GM23338 (cell line): ENCODE measurements around the gene KRT85. TPM values are rescaled to one million over a fixed set of nuclear protein-coding genes. Genes with fewer than 3 reads are reported as not detected.

Source experiments
- ATAC-seq: fragments of 200-7000 bp; cut with Tn5 transposase; 3 replicates; pipeline ENCODE4 v1.9.1; 2020
- DNase-seq: peaks from one replicate; pipeline ENCODE4 v3.0.0-alpha.2; 2015; ENCODE audit warnings: low spot score
- H2AFZ ChIP-seq: fragments of 200-600 bp; sonication (generic); 2 replicates; pipeline ENCODE4 v1.8.0; 2016; ENCODE audit warnings: antibody characterized with exemption, mild to moderate bottlenecking, moderate library complexity
- H3F3A ChIP-seq: fragments of 200-600 bp; sonication (generic); replicated peaks from 2 replicates; pipeline ENCODE4 v1.8.0; 2017; ENCODE audit warnings: antibody characterized with exemption, mixed run types, low read depth
- H3K27ac ChIP-seq: fragments of 200-600 bp; sonication (generic); 2 replicates; pipeline ENCODE4 v1.6.1; 2016; ENCODE audit warnings: low read depth
- H3K27me3 ChIP-seq: fragments of 200-600 bp; sonication (generic); 2 replicates; pipeline ENCODE4 v1.8.0; 2016; ENCODE audit warnings: mild to moderate bottlenecking, mixed run types, moderate library complexity; ENCODE audit not compliant: insufficient read depth
- H3K36me3 ChIP-seq: fragments of 200-600 bp; sonication (generic); 2 replicates; pipeline ENCODE4 v1.8.0; 2016; ENCODE audit warnings: mild to moderate bottlenecking; ENCODE audit not compliant: insufficient read depth
- H3K4me1 ChIP-seq: fragments of 200-600 bp; sonication (generic); 2 replicates; pipeline ENCODE4 v1.8.0; 2016; ENCODE audit warnings: mild to moderate bottlenecking, moderate library complexity; ENCODE audit not compliant: insufficient read depth
- H3K4me2 ChIP-seq: fragments of 200-600 bp; sonication (generic); 2 replicates; pipeline ENCODE4 v1.7.1; 2017; ENCODE audit warnings: mixed run types
- H3K4me3 ChIP-seq: fragments of 200-600 bp; sonication (generic); 2 replicates; pipeline ENCODE4 v1.6.1; 2016; ENCODE audit warnings: mixed run types
- H3K79me2 ChIP-seq: fragments of 200-600 bp; sonication (generic); replicated peaks from 2 replicates; pipeline ENCODE4 v1.8.0; 2017; ENCODE audit warnings: mild to moderate bottlenecking; ENCODE audit not compliant: insufficient read depth
- H3K9me2 ChIP-seq: fragments of 200-600 bp; sonication (generic); 2 replicates; pipeline ENCODE4 v1.8.0; 2017; ENCODE audit not compliant: insufficient read depth
- H4K20me1 ChIP-seq: fragments of 200-600 bp; sonication (generic); replicated peaks from 2 replicates; pipeline ENCODE4 v1.8.0; 2017; ENCODE audit warnings: mild to moderate bottlenecking; ENCODE audit not compliant: insufficient read depth
- H3K27ac Mint-ChIP-seq: 2 replicates; pipeline ENCODE4 v1.8.0; 2020; ENCODE audit warnings: inconsistent platforms, mild to moderate bottlenecking, moderate library complexity, mixed read lengths
- H3K27me3 Mint-ChIP-seq: 3 replicates; pipeline ENCODE4 v1.8.0; 2022; ENCODE audit warnings: low read depth, mild to moderate bottlenecking, moderate library complexity, mixed read lengths, inconsistent platforms; ENCODE audit not compliant: insufficient read depth, poor library complexity
- H3K36me3 Mint-ChIP-seq: 3 replicates; pipeline ENCODE4 v1.8.0; 2021; ENCODE audit warnings: low read depth, mild to moderate bottlenecking, inconsistent platforms, moderate library complexity, mixed read lengths
- H3K4me1 Mint-ChIP-seq: 3 replicates; pipeline ENCODE4 v1.8.0; 2020; ENCODE audit warnings: mild to moderate bottlenecking, inconsistent platforms, mixed read lengths
- H3K4me3 Mint-ChIP-seq: 3 replicates; pipeline ENCODE4 v1.8.0; 2021; ENCODE audit warnings: moderate library complexity, mild to moderate bottlenecking, inconsistent platforms, mixed read lengths
- H3K9me3 Mint-ChIP-seq: 3 replicates; pipeline ENCODE4 v1.8.0; 2020; ENCODE audit warnings: moderate library complexity, mild to moderate bottlenecking, inconsistent platforms, mixed read lengths
- CREB1 ChIP-seq: fragments of 250-450 bp; sonication (Bioruptor Pico); IDR thresholded peaks from 2 replicates; pipeline ENCODE4 v1.5.0; 2020; ENCODE audit warnings: low read depth, mild to moderate bottlenecking, moderate library complexity
- EZH2 ChIP-seq: fragments of 200-600 bp; sonication (generic); IDR thresholded peaks from one replicate; pipeline ENCODE4 v1.8.0; 2017; ENCODE audit warnings: antibody characterized with exemption, mild to moderate bottlenecking, low read depth; ENCODE audit not compliant: unreplicated experiment
- EZH2phosphoT487 ChIP-seq: fragments of 200-600 bp; sonication (generic); IDR thresholded peaks from one replicate; pipeline ENCODE4 v1.8.1; 2018; ENCODE audit warnings: antibody characterized with exemption; ENCODE audit not compliant: unreplicated experiment
- JUNB ChIP-seq: IDR thresholded peaks from one replicate; pipeline ENCODE4 v1.6.1; 2016; ENCODE audit warnings: antibody characterized with exemption; ENCODE audit not compliant: unreplicated experiment
- NANOG ChIP-seq: IDR thresholded peaks from 2 replicates; pipeline ENCODE4 v1.6.1; 2016; ENCODE audit warnings: antibody characterized with exemption, borderline replicate concordance
- POLR2AphosphoS5 ChIP-seq: IDR thresholded peaks from 2 replicates; pipeline ENCODE4 v1.6.1; 2016; ENCODE audit warnings: antibody characterized with exemption, low read depth
- STAT1 ChIP-seq: IDR thresholded peaks from one replicate; pipeline ENCODE4 v1.6.1; 2016; ENCODE audit warnings: antibody characterized with exemption; ENCODE audit not compliant: unreplicated experiment
- ZNF114 ChIP-seq: fragments of 250-450 bp; sonication (Bioruptor Pico); IDR thresholded peaks from 2 replicates; pipeline ENCODE4 v1.5.0; 2020; ENCODE audit warnings: mild to moderate bottlenecking, moderate library complexity
- ZNF331 ChIP-seq: fragments of 250-450 bp; sonication (Bioruptor Pico); IDR thresholded peaks from 2 replicates; pipeline ENCODE4 v1.5.0; 2020; ENCODE audit warnings: low read depth, mild to moderate bottlenecking, moderate library complexity
- polyA plus RNA-seq: library from polyadenylated mRNA; unstranded; fragments of >200 nt; fragmentation: Nextera tagmentation; extraction: Ambion mirVana; gene quantifications from 2 replicates; pipeline ENCODE4 v1.2.1, GENCODE V29; 2016
- total RNA-seq: library from RNA; depleted of rRNA; stranded (reverse); fragments of >200 nt; shearing (Covaris generic); gene quantifications from 2 replicates; pipeline ENCODE4 v1.2.3, GENCODE V29; 2014
- TF ChIP-seq, protein P1 (sequence below): IDR thresholded peaks from 2 replicates; pipeline ENCODE4 v1.6.1; 2016; ENCODE audit warnings: antibody characterized with exemption
- TF ChIP-seq, protein P2 (sequence below): fragments of 250-450 bp; sonication (Bioruptor Pico); IDR thresholded peaks from 2 replicates; pipeline ENCODE4 v1.5.0; 2020; ENCODE audit warnings: mild to moderate bottlenecking, moderate library complexity
- TF ChIP-seq, protein P3 (sequence below): IDR thresholded peaks from one replicate; pipeline ENCODE4 v1.6.1; 2018; ENCODE audit warnings: antibody characterized with exemption; ENCODE audit not compliant: unreplicated experiment
- TF ChIP-seq, protein P4 (sequence below), 2 experiments: fragments of 200-600 bp in 1 of 2; sonication (generic) in 1 of 2; conservative IDR thresholded peaks; 2 replicates each; pipeline versions ENCODE4 v1.5.1 to v1.6.1; 2016 to 2017; ENCODE audit warnings: antibody characterized with exemption in 2 of 2, low read depth in 2 of 2, mild to moderate bottlenecking in 2 of 2, moderate library complexity in 1 of 2

Gene KRT85
- total and polyA plus RNA-seq, 2 experiments from 2014 or later = not detected

DNA sequence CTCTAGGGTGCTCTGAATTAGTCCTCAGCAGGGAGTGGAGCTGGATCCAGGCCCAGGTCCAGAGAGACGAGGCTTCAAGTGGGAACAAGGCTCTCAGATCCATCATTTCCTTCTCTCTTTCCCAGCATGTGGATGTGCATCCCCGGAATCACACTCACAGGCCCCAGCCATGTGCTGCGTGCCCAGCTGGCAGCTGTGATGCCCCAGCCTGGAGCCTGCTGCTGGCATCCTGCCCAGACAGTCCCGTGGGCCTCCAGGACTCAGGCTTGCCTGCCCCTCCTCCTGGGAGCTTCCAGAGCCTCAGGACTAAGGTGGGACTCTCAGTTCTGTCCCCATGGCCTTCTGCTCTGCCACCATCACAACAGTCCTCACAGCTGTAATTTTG, 24.3 kb upstream of the KRT85 start:
- Mint-ChIP-seq H3K4me3 (no peak overlapping the region), H3K4me1 (peaks cover 8% of the 10 kb centered on the region; the same call in 2 of the 3 replicates), H3K9me3 (no peaks in the 10 kb centered on the region; the same call in 2 of the 3 replicates), H3K27ac (no peak overlapping the region), H3K27me3 (peaks cover 3% of the 10 kb centered on the region), H3K36me3 (no peaks in the 10 kb centered on the region)
- H3K27ac ChIP-seq = no peak overlapping the region
- 0 out of 2 replicates have a peak, but pooled peaks cover 2% of the 10 kb centered on the region for H3K9me2 ChIP-seq
- no peaks in the 10 kb centered on the region for H3F3A ChIP-seq
- no peak overlapping the region for H3K4me2 ChIP-seq
- DNase-seq = no peak
- H3K27me3 ChIP-seq = no peaks in the 10 kb centered on the region
- H3K36me3 ChIP-seq = no peaks in the 10 kb centered on the region
- no peaks in the 10 kb centered on the region for H3K4me1 ChIP-seq
- TF ChIP-seq, protein P1, sequence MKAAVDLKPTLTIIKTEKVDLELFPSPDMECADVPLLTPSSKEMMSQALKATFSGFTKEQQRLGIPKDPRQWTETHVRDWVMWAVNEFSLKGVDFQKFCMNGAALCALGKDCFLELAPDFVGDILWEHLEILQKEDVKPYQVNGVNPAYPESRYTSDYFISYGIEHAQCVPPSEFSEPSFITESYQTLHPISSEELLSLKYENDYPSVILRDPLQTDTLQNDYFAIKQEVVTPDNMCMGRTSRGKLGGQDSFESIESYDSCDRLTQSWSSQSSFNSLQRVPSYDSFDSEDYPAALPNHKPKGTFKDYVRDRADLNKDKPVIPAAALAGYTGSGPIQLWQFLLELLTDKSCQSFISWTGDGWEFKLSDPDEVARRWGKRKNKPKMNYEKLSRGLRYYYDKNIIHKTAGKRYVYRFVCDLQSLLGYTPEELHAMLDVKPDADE = no peak
- no peak for TF ChIP-seq CREB1 (CRISPR knock-in tag)
- TF ChIP-seq JUNB = no peak
- TF ChIP-seq, protein P2, sequence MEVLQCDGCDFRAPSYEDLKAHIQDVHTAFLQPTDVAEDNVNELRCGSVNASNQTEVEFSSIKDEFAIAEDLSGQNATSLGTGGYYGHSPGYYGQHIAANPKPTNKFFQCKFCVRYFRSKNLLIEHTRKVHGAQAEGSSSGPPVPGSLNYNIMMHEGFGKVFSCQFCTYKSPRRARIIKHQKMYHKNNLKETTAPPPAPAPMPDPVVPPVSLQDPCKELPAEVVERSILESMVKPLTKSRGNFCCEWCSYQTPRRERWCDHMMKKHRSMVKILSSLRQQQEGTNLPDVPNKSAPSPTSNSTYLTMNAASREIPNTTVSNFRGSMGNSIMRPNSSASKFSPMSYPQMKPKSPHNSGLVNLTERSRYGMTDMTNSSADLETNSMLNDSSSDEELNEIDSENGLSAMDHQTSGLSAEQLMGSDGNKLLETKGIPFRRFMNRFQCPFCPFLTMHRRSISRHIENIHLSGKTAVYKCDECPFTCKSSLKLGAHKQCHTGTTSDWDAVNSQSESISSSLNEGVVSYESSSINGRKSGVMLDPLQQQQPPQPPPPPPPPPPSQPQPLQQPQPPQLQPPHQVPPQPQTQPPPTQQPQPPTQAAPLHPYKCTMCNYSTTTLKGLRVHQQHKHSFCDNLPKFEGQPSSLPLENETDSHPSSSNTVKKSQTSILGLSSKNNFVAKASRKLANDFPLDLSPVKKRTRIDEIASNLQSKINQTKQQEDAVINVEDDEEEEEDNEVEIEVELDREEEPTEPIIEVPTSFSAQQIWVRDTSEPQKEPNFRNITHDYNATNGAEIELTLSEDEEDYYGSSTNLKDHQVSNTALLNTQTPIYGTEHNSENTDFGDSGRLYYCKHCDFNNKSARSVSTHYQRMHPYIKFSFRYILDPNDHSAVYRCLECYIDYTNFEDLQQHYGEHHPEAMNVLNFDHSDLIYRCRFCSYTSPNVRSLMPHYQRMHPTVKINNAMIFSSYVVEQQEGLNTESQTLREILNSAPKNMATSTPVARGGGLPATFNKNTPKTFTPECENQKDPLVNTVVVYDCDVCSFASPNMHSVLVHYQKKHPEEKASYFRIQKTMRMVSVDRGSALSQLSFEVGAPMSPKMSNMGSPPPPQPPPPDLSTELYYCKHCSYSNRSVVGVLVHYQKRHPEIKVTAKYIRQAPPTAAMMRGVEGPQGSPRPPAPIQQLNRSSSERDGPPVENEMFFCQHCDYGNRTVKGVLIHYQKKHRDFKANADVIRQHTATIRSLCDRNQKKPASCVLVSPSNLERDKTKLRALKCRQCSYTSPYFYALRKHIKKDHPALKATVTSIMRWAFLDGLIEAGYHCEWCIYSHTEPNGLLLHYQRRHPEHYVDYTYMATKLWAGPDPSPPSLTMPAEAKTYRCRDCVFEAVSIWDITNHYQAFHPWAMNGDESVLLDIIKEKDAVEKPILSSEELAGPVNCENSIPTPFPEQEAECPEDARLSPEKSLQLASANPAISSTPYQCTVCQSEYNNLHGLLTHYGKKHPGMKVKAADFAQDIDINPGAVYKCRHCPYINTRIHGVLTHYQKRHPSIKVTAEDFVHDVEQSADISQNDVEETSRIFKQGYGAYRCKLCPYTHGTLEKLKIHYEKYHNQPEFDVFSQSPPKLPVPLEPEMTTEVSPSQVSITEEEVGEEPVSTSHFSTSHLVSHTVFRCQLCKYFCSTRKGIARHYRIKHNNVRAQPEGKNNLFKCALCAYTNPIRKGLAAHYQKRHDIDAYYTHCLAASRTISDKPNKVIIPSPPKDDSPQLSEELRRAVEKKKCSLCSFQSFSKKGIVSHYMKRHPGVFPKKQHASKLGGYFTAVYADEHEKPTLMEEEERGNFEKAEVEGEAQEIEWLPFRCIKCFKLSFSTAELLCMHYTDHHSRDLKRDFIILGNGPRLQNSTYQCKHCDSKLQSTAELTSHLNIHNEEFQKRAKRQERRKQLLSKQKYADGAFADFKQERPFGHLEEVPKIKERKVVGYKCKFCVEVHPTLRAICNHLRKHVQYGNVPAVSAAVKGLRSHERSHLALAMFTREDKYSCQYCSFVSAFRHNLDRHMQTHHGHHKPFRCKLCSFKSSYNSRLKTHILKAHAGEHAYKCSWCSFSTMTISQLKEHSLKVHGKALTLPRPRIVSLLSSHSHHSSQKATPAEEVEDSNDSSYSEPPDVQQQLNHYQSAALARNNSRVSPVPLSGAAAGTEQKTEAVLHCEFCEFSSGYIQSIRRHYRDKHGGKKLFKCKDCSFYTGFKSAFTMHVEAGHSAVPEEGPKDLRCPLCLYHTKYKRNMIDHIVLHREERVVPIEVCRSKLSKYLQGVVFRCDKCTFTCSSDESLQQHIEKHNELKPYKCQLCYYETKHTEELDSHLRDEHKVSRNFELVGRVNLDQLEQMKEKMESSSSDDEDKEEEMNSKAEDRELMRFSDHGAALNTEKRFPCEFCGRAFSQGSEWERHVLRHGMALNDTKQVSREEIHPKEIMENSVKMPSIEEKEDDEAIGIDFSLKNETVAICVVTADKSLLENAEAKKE (CRISPR knock-in tag) = no peak
- no peak for TF ChIP-seq NANOG
- no peak for TF ChIP-seq STAT1
- no peak for TF ChIP-seq ZNF331 (CRISPR knock-in tag)
- TF ChIP-seq EZH2 = no peak
- TF ChIP-seq, protein P3, sequence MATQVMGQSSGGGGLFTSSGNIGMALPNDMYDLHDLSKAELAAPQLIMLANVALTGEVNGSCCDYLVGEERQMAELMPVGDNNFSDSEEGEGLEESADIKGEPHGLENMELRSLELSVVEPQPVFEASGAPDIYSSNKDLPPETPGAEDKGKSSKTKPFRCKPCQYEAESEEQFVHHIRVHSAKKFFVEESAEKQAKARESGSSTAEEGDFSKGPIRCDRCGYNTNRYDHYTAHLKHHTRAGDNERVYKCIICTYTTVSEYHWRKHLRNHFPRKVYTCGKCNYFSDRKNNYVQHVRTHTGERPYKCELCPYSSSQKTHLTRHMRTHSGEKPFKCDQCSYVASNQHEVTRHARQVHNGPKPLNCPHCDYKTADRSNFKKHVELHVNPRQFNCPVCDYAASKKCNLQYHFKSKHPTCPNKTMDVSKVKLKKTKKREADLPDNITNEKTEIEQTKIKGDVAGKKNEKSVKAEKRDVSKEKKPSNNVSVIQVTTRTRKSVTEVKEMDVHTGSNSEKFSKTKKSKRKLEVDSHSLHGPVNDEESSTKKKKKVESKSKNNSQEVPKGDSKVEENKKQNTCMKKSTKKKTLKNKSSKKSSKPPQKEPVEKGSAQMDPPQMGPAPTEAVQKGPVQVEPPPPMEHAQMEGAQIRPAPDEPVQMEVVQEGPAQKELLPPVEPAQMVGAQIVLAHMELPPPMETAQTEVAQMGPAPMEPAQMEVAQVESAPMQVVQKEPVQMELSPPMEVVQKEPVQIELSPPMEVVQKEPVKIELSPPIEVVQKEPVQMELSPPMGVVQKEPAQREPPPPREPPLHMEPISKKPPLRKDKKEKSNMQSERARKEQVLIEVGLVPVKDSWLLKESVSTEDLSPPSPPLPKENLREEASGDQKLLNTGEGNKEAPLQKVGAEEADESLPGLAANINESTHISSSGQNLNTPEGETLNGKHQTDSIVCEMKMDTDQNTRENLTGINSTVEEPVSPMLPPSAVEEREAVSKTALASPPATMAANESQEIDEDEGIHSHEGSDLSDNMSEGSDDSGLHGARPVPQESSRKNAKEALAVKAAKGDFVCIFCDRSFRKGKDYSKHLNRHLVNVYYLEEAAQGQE = no peak
- no peak for TF ChIP-seq EZH2phosphoT487
- no peak for TF ChIP-seq ZNF114 (CRISPR knock-in tag)
- no peak for TF ChIP-seq POLR2AphosphoS5
- TF ChIP-seq, protein P4, sequence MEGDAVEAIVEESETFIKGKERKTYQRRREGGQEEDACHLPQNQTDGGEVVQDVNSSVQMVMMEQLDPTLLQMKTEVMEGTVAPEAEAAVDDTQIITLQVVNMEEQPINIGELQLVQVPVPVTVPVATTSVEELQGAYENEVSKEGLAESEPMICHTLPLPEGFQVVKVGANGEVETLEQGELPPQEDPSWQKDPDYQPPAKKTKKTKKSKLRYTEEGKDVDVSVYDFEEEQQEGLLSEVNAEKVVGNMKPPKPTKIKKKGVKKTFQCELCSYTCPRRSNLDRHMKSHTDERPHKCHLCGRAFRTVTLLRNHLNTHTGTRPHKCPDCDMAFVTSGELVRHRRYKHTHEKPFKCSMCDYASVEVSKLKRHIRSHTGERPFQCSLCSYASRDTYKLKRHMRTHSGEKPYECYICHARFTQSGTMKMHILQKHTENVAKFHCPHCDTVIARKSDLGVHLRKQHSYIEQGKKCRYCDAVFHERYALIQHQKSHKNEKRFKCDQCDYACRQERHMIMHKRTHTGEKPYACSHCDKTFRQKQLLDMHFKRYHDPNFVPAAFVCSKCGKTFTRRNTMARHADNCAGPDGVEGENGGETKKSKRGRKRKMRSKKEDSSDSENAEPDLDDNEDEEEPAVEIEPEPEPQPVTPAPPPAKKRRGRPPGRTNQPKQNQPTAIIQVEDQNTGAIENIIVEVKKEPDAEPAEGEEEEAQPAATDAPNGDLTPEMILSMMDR (conservative IDR thresholded peaks at IDR 0.05; ENCODE audit: low read depth in 2 of 2) = no peak
- H3K4me3 ChIP-seq = no peak overlapping the region
- ATAC-seq = no peak
- H3K79me2 ChIP-seq = no peaks in the 10 kb centered on the region
- no peaks in the 10 kb centered on the region for H4K20me1 ChIP-seq
- H2AFZ ChIP-seq = no peak overlapping the region
